Gastrocnemius medialis (tissue), 4 donors: ENCODE measurements around the gene CPVL. TPM values are rescaled to one million over a fixed set of nuclear protein-coding genes. Genes with fewer than 3 reads are reported as not detected.

Source experiments
- ATAC-seq, 2 donors: fragments of 150-250 bp; one replicate each; pipeline ENCODE4 v1.9.1; 2016
- DNase-seq, 2 donors: peaks; one replicate each; pipeline ENCODE4 v3.0.0-alpha.2; 2019
- H3K27ac ChIP-seq, 4 donors: fragments of 200-600 bp; sonication (generic); 1 replicate in 1 of 4; 2 replicates in 3 of 4; pipeline ENCODE4 v1.5.1; 2016 to 2018; ENCODE audit warnings: mild to moderate bottlenecking in 2 of 4, moderate library complexity in 1 of 4
- H3K27me3 ChIP-seq, 3 donors: fragments of 200-600 bp; sonication (generic) in 2 of 3; 1 replicate in 1 of 3; 2 replicates in 2 of 3; pipeline versions ENCODE4 v1.5.1 to v1.6.0; 2016 to 2019; ENCODE audit warnings: mild to moderate bottlenecking in 1 of 3, moderate library complexity in 1 of 3
- H3K36me3 ChIP-seq, 2 donors: fragments of 200-600 bp; sonication (generic) in 1 of 2; one replicate each; pipeline ENCODE4 v1.5.1; 2017 to 2018
- H3K4me1 ChIP-seq, 2 donors: fragments of 200-600 bp; sonication (generic) in 1 of 2; one replicate each; pipeline ENCODE4 v1.5.1; 2016 to 2017; ENCODE audit warnings: mild to moderate bottlenecking in 2 of 2
- H3K4me3 ChIP-seq, 4 donors: fragments of 200-600 bp; sonication (generic) in 3 of 4; 1 replicate in 1 of 4; 2 replicates in 3 of 4; pipeline ENCODE4 v1.5.1; 2016 to 2019; ENCODE audit warnings: mild to moderate bottlenecking in 2 of 4
- H3K9me3 ChIP-seq, 3 donors: fragments of 200-600 bp; sonication (generic) in 2 of 3; 1 replicate in 1 of 3; 2 replicates in 2 of 3; pipeline ENCODE4 v1.5.1; 2016 to 2019
- POLR2A ChIP-seq, 2 donors: fragments of 450-650 bp; IDR thresholded peaks; one replicate each; pipeline ENCODE4 v1.6.1; 2017; ENCODE audit warnings: antibody characterized with exemption in 2 of 2, mild to moderate bottlenecking in 2 of 2, moderate library complexity in 2 of 2
- in situ Hi-C, 4 donors: fragments of 200-750 bp; cut with MboI; loops; one replicate each; pipeline versions ENCODE4 v1.15.0 to v1.8.0; 2017; ENCODE audit warnings: low sequenced_read_pairs in 4 of 4
- intact Hi-C: fragments of 100-400 bp; cut with DNase I; formaldehyde crosslinking; loops from one replicate; pipeline ENCODE4 v1.15.1; 2023; ENCODE audit warnings: low total_unique reads
- total RNA-seq, 4 donors: library from RNA; depleted of rRNA; stranded (reverse); fragments of >200 nt; gene quantifications; one replicate each; pipeline versions ENCODE4 v1.1.0 to v1.2.3, GENCODE V29; 2016
- TF ChIP-seq, protein P1 (sequence below), 5 experiments: fragments of 450-650 bp in 3 of 5; fragments of 200-600 bp in 2 of 5; sonication (generic) in 2 of 5; IDR thresholded peaks in 4 of 5; conservative IDR thresholded peaks in 1 of 5; 1 replicate in 4 of 5; 2 replicates in 1 of 5; pipeline ENCODE4 v1.5.1; 2016 to 2019; ENCODE audit warnings: antibody characterized with exemption in 5 of 5, mild to moderate bottlenecking in 3 of 5, moderate library complexity in 3 of 5

Gene CPVL
- total RNA-seq, 4 donors from 2014 or later = 5.6 to 11.8 (median 6.2) TPM

DNA sequence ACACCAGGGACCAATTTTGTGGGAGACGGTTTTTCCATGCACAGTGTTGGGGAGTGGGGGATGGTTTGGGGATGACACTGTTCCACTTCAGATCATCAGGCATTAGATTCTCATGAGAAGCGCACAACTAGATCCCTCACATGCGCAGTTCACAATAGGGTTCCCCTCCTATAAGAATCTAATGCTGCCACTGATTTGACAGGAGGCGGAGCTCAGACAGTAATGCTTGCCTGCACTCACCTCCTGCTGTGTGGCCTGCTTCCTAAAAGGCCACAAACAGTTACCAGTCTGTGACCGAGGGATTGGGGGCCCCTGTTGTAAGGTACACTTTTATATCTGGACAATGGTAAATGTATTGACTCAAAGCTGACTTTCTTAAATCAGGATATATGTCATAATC is 142.6 kb downstream of the CPVL start:
- intact Hi-C loops = no loop called here
- Histone ChIP-seq H3K27ac (no peak overlapping the region), H3K36me3 (no peaks in the 10 kb centered on the region), H3K27me3 (no peaks in the 10 kb centered on the region), H3K4me1 (no peaks in the 10 kb centered on the region), H3K4me3 (no peak overlapping the region), H3K9me3 (no peaks in the 10 kb centered on the region)
- no peak for DNase-seq
- in situ Hi-C loops = no loop called here
- no peak for ATAC-seq
- TF ChIP-seq POLR2A (IDR thresholded peaks at IDR 0.05) = no peak
- TF ChIP-seq, protein P1, sequence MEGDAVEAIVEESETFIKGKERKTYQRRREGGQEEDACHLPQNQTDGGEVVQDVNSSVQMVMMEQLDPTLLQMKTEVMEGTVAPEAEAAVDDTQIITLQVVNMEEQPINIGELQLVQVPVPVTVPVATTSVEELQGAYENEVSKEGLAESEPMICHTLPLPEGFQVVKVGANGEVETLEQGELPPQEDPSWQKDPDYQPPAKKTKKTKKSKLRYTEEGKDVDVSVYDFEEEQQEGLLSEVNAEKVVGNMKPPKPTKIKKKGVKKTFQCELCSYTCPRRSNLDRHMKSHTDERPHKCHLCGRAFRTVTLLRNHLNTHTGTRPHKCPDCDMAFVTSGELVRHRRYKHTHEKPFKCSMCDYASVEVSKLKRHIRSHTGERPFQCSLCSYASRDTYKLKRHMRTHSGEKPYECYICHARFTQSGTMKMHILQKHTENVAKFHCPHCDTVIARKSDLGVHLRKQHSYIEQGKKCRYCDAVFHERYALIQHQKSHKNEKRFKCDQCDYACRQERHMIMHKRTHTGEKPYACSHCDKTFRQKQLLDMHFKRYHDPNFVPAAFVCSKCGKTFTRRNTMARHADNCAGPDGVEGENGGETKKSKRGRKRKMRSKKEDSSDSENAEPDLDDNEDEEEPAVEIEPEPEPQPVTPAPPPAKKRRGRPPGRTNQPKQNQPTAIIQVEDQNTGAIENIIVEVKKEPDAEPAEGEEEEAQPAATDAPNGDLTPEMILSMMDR (IDR thresholded peaks at IDR 0.05 in 4 of 5, conservative IDR thresholded peaks at IDR 0.05 in 1 of 5) = no peak

DNA sequence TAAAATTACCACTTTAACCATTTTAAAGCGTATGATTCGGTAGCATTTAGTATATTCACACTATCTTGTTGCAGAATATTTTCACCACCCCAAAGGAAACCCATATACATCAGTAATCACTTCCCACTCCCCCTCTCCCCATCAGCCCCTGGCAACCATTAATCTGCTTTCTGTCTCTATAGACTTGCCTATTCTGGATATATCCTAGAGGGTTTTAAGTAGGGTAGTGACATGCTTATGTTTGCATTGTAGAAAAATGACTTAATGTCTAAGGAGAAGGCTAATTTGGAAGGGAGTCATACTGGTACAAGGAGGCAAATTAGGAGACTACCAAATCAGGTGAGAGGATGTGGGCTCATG is 145.6 kb downstream of the CPVL start:
- no peaks in the 10 kb centered on the region for H3K36me3 ChIP-seq
- intact Hi-C loops = no loop called here
- H3K4me1 ChIP-seq = peaks cover 0 to 5% of the 10 kb centered on the region in 2 donors
- H3K9me3 ChIP-seq = no peaks in the 10 kb centered on the region
- no peak for ATAC-seq
- H3K27me3 ChIP-seq = no peaks in the 10 kb centered on the region
- H3K27ac ChIP-seq = no peak overlapping the region
- H3K4me3 ChIP-seq = no peak overlapping the region
- in situ Hi-C loops = no loop called here
- no peak for DNase-seq
- TF ChIP-seq, protein P1 (IDR thresholded peaks at IDR 0.05 in 4 of 5, conservative IDR thresholded peaks at IDR 0.05 in 1 of 5) = no peak
- no peak for TF ChIP-seq POLR2A (IDR thresholded peaks at IDR 0.05)

DNA sequence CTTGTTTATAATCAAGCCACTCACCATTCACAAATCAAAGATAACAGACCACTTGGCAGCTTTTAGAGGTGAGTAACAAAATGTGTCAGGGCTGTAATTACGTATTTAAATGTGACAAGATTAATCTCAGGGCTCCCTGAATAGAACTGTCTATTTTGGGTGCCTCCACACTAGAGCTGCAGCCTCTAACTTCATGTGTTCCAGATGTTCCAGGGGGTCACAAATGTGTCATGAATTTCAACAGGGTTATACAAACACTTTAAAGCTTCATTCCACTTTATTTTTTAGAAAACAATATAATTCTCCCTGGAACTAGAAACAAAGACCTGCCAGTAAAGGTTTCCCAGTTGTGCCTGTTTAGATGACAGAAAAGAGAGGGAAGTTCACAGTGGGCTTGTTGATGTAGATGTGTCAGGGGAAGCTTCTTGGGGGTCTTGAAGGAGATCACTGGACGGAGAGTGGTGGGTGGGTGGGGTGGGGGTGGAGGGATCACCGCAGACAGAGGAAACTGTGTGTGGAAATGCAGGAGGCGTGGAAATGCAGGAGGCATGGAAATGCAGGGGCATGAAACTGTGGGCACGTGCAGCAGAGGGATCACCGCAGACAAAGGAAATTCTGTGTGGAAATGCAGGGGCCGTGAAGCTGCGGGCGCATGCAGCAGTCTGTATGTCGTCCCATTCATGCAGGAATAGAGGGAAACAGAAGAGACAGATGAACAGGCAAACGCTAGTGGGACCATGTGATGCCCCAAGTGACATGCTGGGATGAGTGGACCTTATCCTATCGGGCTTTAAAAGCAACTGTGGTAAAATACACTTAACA is 146.2 kb downstream of the CPVL start:
- Histone ChIP-seq H3K27ac (no peak overlapping the region), H3K36me3 (no peaks in the 10 kb centered on the region), H3K4me3 (no peak overlapping the region), H3K27me3 (no peaks in the 10 kb centered on the region), H3K9me3 (no peaks in the 10 kb centered on the region), H3K4me1 (peaks cover 0 to 5% of the 10 kb centered on the region in 2 donors)
- in situ Hi-C loops (no loop called here), intact Hi-C loops (no loop called here)
- no peak for DNase-seq
- no peak for ATAC-seq
- TF ChIP-seq POLR2A (IDR thresholded peaks at IDR 0.05) = no peak
- TF ChIP-seq, protein P1 (IDR thresholded peaks at IDR 0.05 in 4 of 5, conservative IDR thresholded peaks at IDR 0.05 in 1 of 5) = no peak

DNA sequence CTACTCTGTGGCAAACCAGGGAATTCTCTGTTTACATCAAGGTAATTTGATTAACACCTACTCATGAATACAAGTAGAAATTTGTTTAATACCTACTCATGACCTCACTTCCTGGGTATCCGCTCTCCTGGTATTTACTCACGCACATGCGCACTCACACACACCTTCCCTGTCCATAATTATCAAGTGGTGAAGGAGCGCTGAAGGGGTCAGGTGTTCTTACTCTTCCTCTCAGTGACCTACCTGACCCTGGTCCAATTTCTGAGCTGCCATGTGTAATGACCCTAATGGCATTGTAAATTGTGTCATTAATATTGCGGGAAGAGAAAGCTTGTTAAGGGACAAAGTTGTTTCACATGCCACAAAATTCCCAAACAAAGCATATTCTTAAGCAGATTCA is 146.9 kb downstream of the CPVL start:
- in situ Hi-C loops (no loop called here), intact Hi-C loops (no loop called here)
- DNase-seq (no peak), ATAC-seq (no peak)
- Histone ChIP-seq H3K36me3 (no peaks in the 10 kb centered on the region), H3K4me3 (no peak overlapping the region), H3K9me3 (no peaks in the 10 kb centered on the region), H3K4me1 (peaks cover 0 to 5% of the 10 kb centered on the region in 2 donors), H3K27ac (no peak overlapping the region), H3K27me3 (no peaks in the 10 kb centered on the region)
- TF ChIP-seq, protein P1 (IDR thresholded peaks at IDR 0.05 in 4 of 5, conservative IDR thresholded peaks at IDR 0.05 in 1 of 5) = no peak
- TF ChIP-seq POLR2A (IDR thresholded peaks at IDR 0.05) = no peak
